LNCAP (cell line): ENCODE data around the gene CPEB4.
A peak's percentile ranks its signal among the peaks of the same experiment; 100 is the strongest.

ENCODE experiments used
- TF ChIP-seq, protein P1 (sequence below): fragments of 450-650 bp; IDR thresholded peaks from 2 replicates; pipeline ENCODE4 v1.5.1; 2017; ENCODE audit warnings: mild to moderate bottlenecking

CPEB4 gene

DNA sequence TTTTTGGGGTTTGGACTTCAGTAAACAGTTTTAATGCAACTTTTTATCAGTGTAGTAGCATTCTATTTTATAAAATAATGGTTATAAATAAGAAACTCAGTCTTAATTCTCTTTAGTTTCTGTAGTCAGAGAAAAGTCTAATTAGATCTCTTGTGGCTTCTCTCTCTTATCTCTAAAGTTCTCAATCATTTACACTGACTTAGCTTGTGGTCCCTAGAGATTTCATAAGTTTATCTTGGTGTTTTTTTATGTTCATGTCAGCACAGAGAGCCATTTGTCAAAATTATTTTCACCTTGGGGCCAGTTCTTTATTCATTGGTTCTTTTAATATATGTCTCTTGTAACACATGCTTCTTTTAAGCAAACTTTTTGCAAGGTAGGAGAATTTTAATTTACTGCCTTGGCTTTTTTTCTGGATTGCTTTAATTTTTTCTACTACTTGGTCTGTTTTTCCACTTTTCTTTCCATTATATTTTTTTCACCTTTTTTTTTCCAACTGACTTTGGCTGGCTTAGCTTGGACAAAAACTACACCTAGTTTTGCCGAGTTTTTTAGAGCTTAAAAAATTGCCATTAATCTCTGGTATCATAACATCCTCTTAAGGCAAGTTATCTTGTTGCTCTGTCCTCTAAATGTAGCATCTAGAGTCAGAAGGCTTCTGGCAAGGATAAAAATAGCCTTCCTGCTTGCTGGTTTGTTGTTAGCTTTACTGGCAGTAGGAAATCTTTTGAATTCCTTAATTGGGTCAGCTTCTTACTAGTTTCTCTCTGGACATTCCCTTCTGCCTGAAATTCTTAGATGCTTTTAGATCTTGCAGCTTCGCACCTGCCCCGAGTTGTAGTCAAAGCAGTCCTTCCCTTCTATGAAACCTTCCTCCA is 35.3 kb downstream of the CPEB4 start:
- TF ChIP-seq, protein P1, sequence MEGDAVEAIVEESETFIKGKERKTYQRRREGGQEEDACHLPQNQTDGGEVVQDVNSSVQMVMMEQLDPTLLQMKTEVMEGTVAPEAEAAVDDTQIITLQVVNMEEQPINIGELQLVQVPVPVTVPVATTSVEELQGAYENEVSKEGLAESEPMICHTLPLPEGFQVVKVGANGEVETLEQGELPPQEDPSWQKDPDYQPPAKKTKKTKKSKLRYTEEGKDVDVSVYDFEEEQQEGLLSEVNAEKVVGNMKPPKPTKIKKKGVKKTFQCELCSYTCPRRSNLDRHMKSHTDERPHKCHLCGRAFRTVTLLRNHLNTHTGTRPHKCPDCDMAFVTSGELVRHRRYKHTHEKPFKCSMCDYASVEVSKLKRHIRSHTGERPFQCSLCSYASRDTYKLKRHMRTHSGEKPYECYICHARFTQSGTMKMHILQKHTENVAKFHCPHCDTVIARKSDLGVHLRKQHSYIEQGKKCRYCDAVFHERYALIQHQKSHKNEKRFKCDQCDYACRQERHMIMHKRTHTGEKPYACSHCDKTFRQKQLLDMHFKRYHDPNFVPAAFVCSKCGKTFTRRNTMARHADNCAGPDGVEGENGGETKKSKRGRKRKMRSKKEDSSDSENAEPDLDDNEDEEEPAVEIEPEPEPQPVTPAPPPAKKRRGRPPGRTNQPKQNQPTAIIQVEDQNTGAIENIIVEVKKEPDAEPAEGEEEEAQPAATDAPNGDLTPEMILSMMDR = no peak

- TF ChIP-seq, protein P1 = no peak
These were observed 36.8 kb downstream of the CPEB4 start for GRCh38 chr5:173924899-173925298.

DNA sequence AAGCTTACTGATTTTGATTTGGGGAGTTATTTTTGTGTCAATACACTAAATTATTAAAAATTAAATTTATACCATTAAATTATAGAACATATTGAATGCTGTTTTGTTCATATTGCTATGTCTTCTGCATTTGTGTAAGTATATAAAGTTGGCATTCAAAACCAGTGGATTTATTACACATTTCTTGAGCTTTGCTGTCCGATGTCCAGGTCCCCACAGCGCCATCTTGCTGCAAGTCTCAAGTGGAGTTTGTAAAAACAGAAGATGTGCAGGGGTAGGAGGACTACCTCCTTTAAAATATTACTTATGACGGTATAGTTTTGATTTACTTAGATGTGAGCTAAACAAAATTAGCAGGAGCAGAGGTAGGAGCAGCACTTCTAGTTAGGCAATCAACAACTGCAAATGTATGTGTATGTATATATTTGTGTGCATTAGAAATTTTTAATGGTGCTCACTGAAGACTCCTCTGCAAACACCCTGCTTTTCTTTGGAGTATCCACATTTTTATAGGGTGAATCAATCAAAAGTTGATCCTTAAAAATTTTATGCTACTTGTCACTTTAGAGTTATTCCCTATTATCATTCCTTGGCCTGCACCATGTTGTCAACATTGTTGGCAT is 37.4 kb downstream of the CPEB4 start:
- TF ChIP-seq, protein P1 = peak; percentile 63; the same call in 1 of the 2 replicates

DNA sequence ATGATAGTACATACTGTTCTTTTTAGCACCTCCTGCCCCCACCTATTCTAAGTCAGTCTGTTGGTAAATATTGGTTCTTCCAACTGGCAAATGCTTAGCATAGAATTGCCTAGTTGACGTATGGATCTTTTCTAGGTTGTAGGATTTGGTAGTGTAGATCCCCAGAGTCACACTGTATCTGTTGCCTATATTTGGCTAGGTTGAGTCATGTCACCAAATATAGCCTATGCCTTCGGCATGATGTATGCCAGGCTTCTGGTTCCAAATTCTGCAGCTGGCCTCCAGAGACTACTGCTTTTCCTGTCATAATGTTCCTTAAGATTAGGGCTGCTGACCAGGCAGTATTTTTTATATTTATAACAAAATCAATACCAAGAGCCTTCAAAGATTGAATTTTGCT is 38.2 kb downstream of the CPEB4 start:
- TF ChIP-seq, protein P1 = no peak

DNA sequence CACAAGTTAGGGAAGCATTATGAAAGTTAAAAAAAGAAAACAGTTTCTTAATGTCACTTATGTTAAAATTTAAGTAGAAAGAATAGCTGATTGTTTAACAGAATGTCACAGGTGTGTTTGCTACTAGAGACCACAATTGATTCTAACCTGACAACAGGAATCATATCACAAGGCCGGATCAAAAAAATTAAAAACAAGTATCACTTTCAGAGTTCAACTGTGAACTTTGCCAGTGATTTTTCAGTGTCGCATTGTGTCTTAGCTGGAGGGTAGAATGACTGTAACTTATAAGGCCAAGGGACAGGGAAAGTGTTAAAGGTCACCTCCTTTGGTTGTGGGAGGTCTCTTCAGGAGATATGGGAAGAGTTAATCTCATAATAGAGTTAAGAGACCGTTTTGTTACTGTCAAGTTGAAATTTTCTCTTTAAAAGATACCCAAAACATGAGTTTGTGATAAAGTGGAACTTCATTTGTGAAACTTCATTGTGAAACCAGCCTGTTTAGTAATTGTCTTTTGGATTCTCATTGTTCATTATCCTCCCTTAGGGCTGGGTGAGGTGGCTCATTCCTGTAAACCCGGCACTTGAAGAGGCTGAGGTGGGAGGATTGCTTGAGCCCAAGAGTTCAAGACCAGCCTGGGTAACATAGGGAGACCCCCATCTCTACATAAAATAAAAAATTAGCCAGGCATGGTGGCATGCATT is 40.9 kb downstream of the CPEB4 start:
- TF ChIP-seq, protein P1 = no peak

GRCh38 chr5:173932695-173933139 is 44.6 kb downstream of the CPEB4 start:
- TF ChIP-seq, protein P1 = no peak

DNA sequence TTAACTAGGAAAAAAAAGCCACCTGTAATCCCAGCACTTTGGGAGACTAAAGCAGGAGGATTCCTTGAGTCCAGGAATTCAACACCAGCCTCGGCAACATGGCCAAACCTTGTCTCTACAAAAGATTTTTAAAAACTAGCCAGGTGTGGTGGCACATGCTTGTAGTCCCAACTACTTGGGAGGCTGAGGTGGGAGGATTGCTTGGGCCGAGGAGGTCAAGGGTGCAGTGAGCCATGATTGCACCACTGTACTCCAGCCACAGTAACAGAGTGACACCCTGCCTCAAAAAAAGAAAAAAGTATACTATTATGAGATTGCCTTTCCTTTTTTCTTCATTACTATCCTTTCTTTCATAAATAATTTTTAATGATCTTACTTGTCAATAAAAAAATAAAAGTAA is 45.8 kb downstream of the CPEB4 start:
- TF ChIP-seq, protein P1 = no peak
